GM19099 (cell line): ENCODE measurements around the gene ZNF580.
A peak's percentile ranks its signal among the peaks of the same experiment; 100 is the strongest.

ENCODE experiments used
- POLR2A ChIP-seq: IDR thresholded peaks from 3 replicates; pipeline ENCODE4 v1.6.1; 2011; ENCODE audit warnings: low read depth; ENCODE audit not compliant: insufficient read length; ENCODE audit errors: extremely low read depth

Gene ZNF580

GRCh38 chr19:55635334-55635717, 5.5 kb upstream of the ZNF580 start:
- TF ChIP-seq POLR2A = no peak

GRCh38 chr19:55635856-55636440, 4.9 kb upstream of the ZNF580 start:
- no peak for TF ChIP-seq POLR2A

DNA sequence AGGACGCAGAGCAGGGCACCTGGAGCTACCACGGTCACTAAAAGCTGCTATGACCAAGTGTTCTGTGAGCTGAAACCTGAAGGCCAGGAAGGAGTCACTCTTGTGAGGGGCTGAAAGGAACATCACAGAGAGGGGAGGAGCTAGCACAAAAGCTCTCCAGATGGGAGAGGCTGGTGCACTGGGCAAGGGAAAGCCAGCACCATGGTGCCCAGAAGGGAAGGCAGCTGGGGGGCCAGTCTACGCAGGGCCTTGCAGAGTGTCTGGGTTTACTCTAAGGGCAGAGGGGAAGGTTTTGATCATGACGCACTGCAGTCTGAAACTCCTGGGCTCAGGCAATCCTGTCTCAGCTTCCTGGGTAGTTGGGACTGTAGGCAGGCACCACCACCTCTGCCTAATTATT, 4.1 kb upstream of the ZNF580 start:
- no peak for TF ChIP-seq POLR2A

GRCh38 chr19:55637534-55637933, 3.3 kb upstream of the ZNF580 start:
- no peak for TF ChIP-seq POLR2A

- no peak for TF ChIP-seq POLR2A
These were observed 1.9 kb upstream of the ZNF580 start for GRCh38 chr19:55638864-55639359.

GRCh38 chr19:55640043-55640576, 692 bp upstream of the ZNF580 start:
- peak; percentile 43 for TF ChIP-seq POLR2A

GRCh38 chr19:55641426-55642152, 787 bp downstream of the ZNF580 start:
- TF ChIP-seq POLR2A = no peak

DNA sequence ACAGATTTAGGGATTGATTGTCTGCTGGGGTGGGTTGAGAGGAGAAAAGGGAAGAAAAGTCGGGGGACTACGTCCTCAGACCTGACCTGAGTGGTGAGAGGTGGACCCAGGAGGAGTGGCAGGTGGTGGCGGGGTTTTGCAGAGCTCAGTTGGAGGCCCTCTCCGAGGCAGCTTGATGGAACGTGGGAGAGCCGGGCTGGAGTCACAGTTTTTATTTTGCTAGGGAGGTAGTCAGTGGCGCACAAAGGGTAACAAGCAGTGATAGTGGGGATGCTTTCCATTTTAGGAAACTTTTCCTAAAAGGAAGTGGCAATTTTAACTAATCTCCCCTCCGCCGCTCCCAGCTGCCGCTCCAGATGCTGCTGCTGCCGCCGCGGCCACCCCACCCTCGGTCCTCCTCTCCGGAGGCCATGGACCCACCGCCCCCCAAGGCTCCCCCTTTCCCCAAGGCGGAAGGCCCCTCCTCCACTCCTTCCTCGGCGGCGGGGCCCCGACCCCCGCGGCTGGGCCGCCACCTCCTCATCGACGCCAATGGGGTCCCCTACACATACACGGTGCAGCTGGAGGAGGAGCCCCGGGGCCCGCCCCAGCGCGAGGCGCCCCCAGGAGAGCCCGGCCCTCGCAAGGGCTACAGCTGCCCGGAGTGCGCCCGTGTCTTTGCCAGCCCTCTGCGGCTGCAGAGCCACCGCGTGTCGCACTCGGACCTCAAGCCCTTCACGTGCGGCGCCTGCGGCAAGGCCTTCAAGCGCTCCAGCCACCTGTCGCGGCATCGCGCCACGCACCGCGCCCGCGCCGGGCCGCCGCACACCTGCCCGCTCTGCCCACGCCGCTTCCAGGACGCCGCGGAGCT, 1.6 kb downstream of the ZNF580 start:
- TF ChIP-seq POLR2A = peak; percentile 13

GRCh38 chr19:55643003-55643886, 2.4 kb downstream of the ZNF580 start, which contains the start of gene ZNF581:
TSS of gene ZNF581 (plus strand) at chr19:55643649. CDS start at chr19:55644572, 923 bp downstream.
- peak; percentile 61 for TF ChIP-seq POLR2A

DNA sequence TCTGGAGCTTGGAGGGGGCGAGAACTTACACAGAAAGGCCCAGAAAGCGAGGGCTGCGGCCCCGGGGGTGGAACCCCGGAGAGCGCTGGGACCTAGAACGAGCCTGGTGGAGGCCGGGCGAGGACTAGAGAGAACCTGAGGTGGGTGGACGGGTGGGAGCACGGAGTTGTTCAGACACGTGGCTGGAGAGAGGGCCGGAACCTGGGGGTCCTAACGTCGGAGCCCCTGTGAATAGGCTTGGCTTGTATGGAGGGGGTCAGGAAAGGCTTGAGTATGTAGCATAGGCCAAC, 3.0 kb downstream of the ZNF580 start:
- TF ChIP-seq POLR2A = no peak

GRCh38 chr19:55644191-55644833, 3.5 kb downstream of the ZNF580 start:
- peak; percentile 24 for TF ChIP-seq POLR2A

- no peak for TF ChIP-seq POLR2A
These were observed 4.2 kb downstream of the ZNF580 start for GRCh38 chr19:55644842-55645511.

DNA sequence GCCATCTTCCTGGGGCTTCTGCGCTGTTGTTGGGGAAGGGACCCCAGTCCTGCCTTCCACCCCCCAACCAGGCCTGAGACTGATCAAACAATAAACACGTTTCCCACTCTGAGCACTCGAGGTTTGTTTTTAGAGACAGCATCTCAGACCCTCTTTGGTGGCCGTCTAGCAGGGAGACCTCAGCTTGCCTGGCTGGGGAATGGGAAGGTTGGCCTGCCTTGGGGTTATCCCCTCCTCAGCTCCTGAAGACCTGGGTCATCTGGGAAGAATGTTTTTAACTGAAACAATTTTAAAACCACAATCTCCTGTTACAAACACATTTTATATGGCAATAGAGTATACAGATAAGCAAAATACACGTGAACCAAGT, 4.7 kb downstream of the ZNF580 start:
- no peak for TF ChIP-seq POLR2A
